ENCODE results near the gene MRPL54. TPM values are rescaled to one million over a fixed set of nuclear protein-coding genes. Genes with fewer than 3 reads are reported as not detected.

The MRPL54 gene
- total RNA-seq, 1 experiment from 2014 or later = 67.1 TPM

GRCh38 chr19:3737487-3738205 lies 24.8 kb upstream of the MRPL54 start:
- intact Hi-C loops (cut with micrococcal nuclease) = no loop called here
- Histone ChIP-seq H3K4me1 (ENCODE audit: control insufficient read depth in 1 of 2, insufficient read depth in 2 of 2, low read length in 2 of 2) (no peaks in the 10 kb centered on the region), H3K27ac (ENCODE audit: low read depth, low read length) (no peak overlapping the region), H2AFZ (ENCODE audit: low read depth, low read length, poor library complexity, severe bottlenecking) (no peak overlapping the region), H3K27me3 (ENCODE audit: insufficient read depth, low read length) (no peaks in the 10 kb centered on the region), H3K9me2 (ENCODE audit: insufficient read depth) (no peaks in the 10 kb centered on the region), H3K79me2 (ENCODE audit: insufficient read depth, low read length) (no peaks in the 10 kb centered on the region), H3K4me3 (replicated peaks in 1 of 2; ENCODE audit: low read depth in 1 of 2, low read length in 2 of 2) (no peak overlapping the region), H3K9me3 (ENCODE audit: control insufficient read depth in 1 of 2, insufficient read depth in 1 of 2, low read depth in 1 of 2, low read length in 2 of 2) (no peaks in the 10 kb centered on the region), H4K20me1 (ENCODE audit: insufficient read depth) (no peaks in the 10 kb centered on the region), H3K9ac (ENCODE audit: low read length) (no peak overlapping the region), H3K36me3 (ENCODE audit: control insufficient read depth in 1 of 2, insufficient read depth in 2 of 2, low read length in 2 of 2) (peaks cover 0 to 3% of the 10 kb centered on the region in 2 experiments; a peak in 2 of 4 replicates), H3K4me2 (ENCODE audit: low read length) (no peak overlapping the region)
- ChIA-PET CTCF (no interaction called here), RAD21 (ENCODE audit: low non-redundant PET in 1 of 2, low total read pairs in 2 of 2, uncharacterized antibody in 2 of 2, unreplicated experiment in 2 of 2) (no interaction called here), POLR2A (no interaction called here)
- TF ChIP-seq, protein P1, sequence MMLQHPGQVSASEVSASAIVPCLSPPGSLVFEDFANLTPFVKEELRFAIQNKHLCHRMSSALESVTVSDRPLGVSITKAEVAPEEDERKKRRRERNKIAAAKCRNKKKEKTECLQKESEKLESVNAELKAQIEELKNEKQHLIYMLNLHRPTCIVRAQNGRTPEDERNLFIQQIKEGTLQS (IDR thresholded peaks at IDR 0.05) = no peak
- TF ChIP-seq, protein P2, sequence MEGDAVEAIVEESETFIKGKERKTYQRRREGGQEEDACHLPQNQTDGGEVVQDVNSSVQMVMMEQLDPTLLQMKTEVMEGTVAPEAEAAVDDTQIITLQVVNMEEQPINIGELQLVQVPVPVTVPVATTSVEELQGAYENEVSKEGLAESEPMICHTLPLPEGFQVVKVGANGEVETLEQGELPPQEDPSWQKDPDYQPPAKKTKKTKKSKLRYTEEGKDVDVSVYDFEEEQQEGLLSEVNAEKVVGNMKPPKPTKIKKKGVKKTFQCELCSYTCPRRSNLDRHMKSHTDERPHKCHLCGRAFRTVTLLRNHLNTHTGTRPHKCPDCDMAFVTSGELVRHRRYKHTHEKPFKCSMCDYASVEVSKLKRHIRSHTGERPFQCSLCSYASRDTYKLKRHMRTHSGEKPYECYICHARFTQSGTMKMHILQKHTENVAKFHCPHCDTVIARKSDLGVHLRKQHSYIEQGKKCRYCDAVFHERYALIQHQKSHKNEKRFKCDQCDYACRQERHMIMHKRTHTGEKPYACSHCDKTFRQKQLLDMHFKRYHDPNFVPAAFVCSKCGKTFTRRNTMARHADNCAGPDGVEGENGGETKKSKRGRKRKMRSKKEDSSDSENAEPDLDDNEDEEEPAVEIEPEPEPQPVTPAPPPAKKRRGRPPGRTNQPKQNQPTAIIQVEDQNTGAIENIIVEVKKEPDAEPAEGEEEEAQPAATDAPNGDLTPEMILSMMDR (IDR thresholded peaks at IDR 0.05 in 2 of 3, conservative IDR thresholded peaks at IDR 0.05 in 1 of 3; ENCODE audit: borderline replicate concordance in 1 of 3, insufficient read depth in 1 of 3, low read depth in 2 of 3, low read length in 2 of 3) = no peak
- TF ChIP-seq, protein P3, sequence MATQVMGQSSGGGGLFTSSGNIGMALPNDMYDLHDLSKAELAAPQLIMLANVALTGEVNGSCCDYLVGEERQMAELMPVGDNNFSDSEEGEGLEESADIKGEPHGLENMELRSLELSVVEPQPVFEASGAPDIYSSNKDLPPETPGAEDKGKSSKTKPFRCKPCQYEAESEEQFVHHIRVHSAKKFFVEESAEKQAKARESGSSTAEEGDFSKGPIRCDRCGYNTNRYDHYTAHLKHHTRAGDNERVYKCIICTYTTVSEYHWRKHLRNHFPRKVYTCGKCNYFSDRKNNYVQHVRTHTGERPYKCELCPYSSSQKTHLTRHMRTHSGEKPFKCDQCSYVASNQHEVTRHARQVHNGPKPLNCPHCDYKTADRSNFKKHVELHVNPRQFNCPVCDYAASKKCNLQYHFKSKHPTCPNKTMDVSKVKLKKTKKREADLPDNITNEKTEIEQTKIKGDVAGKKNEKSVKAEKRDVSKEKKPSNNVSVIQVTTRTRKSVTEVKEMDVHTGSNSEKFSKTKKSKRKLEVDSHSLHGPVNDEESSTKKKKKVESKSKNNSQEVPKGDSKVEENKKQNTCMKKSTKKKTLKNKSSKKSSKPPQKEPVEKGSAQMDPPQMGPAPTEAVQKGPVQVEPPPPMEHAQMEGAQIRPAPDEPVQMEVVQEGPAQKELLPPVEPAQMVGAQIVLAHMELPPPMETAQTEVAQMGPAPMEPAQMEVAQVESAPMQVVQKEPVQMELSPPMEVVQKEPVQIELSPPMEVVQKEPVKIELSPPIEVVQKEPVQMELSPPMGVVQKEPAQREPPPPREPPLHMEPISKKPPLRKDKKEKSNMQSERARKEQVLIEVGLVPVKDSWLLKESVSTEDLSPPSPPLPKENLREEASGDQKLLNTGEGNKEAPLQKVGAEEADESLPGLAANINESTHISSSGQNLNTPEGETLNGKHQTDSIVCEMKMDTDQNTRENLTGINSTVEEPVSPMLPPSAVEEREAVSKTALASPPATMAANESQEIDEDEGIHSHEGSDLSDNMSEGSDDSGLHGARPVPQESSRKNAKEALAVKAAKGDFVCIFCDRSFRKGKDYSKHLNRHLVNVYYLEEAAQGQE (IDR thresholded peaks at IDR 0.05; ENCODE audit: low read depth) = no peak
- no peak for TF ChIP-seq EGR1 (IDR thresholded peaks at IDR 0.05; ENCODE audit: low read depth)
- no peak for TF ChIP-seq MAX (IDR thresholded peaks at IDR 0.05)
- TF ChIP-seq TCF7L2 (IDR thresholded peaks at IDR 0.05; ENCODE audit: borderline replicate concordance, extremely low read depth, insufficient read depth, insufficient read length) = no peak
- TF ChIP-seq, protein P4, sequence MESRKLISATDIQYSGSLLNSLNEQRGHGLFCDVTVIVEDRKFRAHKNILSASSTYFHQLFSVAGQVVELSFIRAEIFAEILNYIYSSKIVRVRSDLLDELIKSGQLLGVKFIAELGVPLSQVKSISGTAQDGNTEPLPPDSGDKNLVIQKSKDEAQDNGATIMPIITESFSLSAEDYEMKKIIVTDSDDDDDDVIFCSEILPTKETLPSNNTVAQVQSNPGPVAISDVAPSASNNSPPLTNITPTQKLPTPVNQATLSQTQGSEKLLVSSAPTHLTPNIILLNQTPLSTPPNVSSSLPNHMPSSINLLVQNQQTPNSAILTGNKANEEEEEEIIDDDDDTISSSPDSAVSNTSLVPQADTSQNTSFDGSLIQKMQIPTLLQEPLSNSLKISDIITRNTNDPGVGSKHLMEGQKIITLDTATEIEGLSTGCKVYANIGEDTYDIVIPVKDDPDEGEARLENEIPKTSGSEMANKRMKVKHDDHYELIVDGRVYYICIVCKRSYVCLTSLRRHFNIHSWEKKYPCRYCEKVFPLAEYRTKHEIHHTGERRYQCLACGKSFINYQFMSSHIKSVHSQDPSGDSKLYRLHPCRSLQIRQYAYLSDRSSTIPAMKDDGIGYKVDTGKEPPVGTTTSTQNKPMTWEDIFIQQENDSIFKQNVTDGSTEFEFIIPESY (IDR thresholded peaks at IDR 0.05; ENCODE audit: extremely low read depth, insufficient replicate concordance, low read length) = no peak
- no peak for TF ChIP-seq POLR2AphosphoS5 (IDR thresholded peaks at IDR 0.05; ENCODE audit: low read depth, low read length)
- no peak for TF ChIP-seq ELF1 (IDR thresholded peaks at IDR 0.05; ENCODE audit: borderline replicate concordance, low read depth)
- TF ChIP-seq JUND (IDR thresholded peaks at IDR 0.05) = no peak
- TF ChIP-seq YY1 (IDR thresholded peaks at IDR 0.05; ENCODE audit: extremely low read depth, insufficient replicate concordance, low read depth, low read length) = no peak
- TF ChIP-seq SRF (IDR thresholded peaks at IDR 0.05; ENCODE audit: low read depth) = no peak
- TF ChIP-seq EZH2 (IDR thresholded peaks at IDR 0.05) = no peak
- TF ChIP-seq POLR2A (IDR thresholded peaks at IDR 0.05; ENCODE audit: borderline replicate concordance, extremely low read depth, insufficient read depth, insufficient read length) = no peak
- TF ChIP-seq SIN3A (IDR thresholded peaks at IDR 0.05; ENCODE audit: low read depth) = no peak
- TF ChIP-seq ZFX (IDR thresholded peaks at IDR 0.05) = no peak
- TF ChIP-seq ZNF274 (IDR thresholded peaks at IDR 0.05; ENCODE audit: low read depth, low read length) = no peak
- no peak for TF ChIP-seq SP1 (IDR thresholded peaks at IDR 0.05; ENCODE audit: low read depth)
- DNase-seq (ENCODE audit: low read depth, low spot score) (no peak), ATAC-seq (no peak)
- no TSS peak for BruUV-seq (replicated peaks)

Data from HCT116 (cell line).